ENCODE results near the gene RPL35. TPM values are rescaled to one million over a fixed set of nuclear protein-coding genes. Genes with fewer than 3 reads are reported as not detected.

RPL35 gene
- polyA plus RNA-seq, 1 of the 3 experiments (the other 2 are of a cell fraction), result 5,348 TPM

- Histone ChIP-seq H3K9ac (no peak overlapping the region), H3K4me2 (no peak overlapping the region), H3K36me3 (replicated peaks in 1 of 2; ENCODE audit: control insufficient read depth in 1 of 2, insufficient read depth in 2 of 2, low read length in 1 of 2) (no peaks in the 10 kb centered on the region), H3K4me1 (ENCODE audit: control insufficient read depth in 1 of 2, insufficient read depth in 2 of 2, low read depth in 1 of 2, low read length in 1 of 2) (peaks cover 11 to 21% of the 10 kb centered on the region in 2 experiments; a peak in 3 of 4 replicates), H2AFZ (ENCODE audit: low read depth) (no peak overlapping the region), H3K27ac (ENCODE audit: low read depth in 2 of 2, low read length in 1 of 2) (no peak overlapping the region), H3K79me2 (ENCODE audit: insufficient read depth) (no peaks in the 10 kb centered on the region), H3K27me3 (ENCODE audit: insufficient read depth) (no peaks in the 10 kb centered on the region), H3K9me3 (no peaks in the 10 kb centered on the region), H4K20me1 (ENCODE audit: insufficient read depth) (no peaks in the 10 kb centered on the region), H3F3A (replicated peaks; ENCODE audit: insufficient read depth) (peaks cover 25% of the 10 kb centered on the region), H3K4me3 (ENCODE audit: low read depth in 2 of 2, low read length in 1 of 2) (no peak overlapping the region), H3K9me2 (no peaks in the 10 kb centered on the region)
- 67% methylated on average over 4 of the region's 4 CpGs for WGBS (ENCODE audit: low lambda C conversion rate)
- ChIA-PET POLR2A (no interaction called here), CTCF (interaction anchor here (4.1 to 20.2 kb wide), 2 partner anchors 10 to 23 kb away, joined by 18 to 353 read pairs; partner anchors contain the start of gene WDR38)
- TF ChIP-seq NFIC (IDR thresholded peaks at IDR 0.05; ENCODE audit: borderline replicate concordance) (no peak), TCF12 (IDR thresholded peaks at IDR 0.05) (no peak), MAX (IDR thresholded peaks at IDR 0.05; ENCODE audit: low read depth) (no peak)
- no peak for DNase-seq
These were observed 31.2 kb downstream of the RPL35 start for GRCh38 chr9:124830593-124830992.

GRCh38 chr9:124829334-124829669, 32.5 kb downstream of the RPL35 start:
- no peak overlapping the region for H3K27ac ChIP-seq (ENCODE audit: low read depth in 2 of 2, low read length in 1 of 2)
- ChIA-PET POLR2A (no interaction called here), CTCF (interaction anchor here (1.0 to 20.2 kb wide), 4 partner anchors 10 to 57 kb away, joined by 3 to 353 read pairs (median 14); partner anchors contain the start of gene WDR38)
- H3K36me3 ChIP-seq (replicated peaks in 1 of 2; ENCODE audit: control insufficient read depth in 1 of 2, insufficient read depth in 2 of 2, low read length in 1 of 2), result no peaks in the 10 kb centered on the region
- H3F3A ChIP-seq (replicated peaks; ENCODE audit: insufficient read depth), result peaks cover 14% of the 10 kb centered on the region
- H3K9ac ChIP-seq, result no peak overlapping the region
- H3K4me1 ChIP-seq (ENCODE audit: control insufficient read depth in 1 of 2, insufficient read depth in 2 of 2, low read depth in 1 of 2, low read length in 1 of 2), result peaks cover 0 to 8% of the 10 kb centered on the region in 2 experiments; a peak in 2 of 4 replicates
- H3K4me3 ChIP-seq (ENCODE audit: low read depth in 2 of 2, low read length in 1 of 2), result no peak overlapping the region
- H3K4me2 ChIP-seq, result no peak overlapping the region
- TF ChIP-seq ELF1 (IDR thresholded peaks at IDR 0.05) (no peak), YY1 (IDR thresholded peaks at IDR 0.05; ENCODE audit: low read depth) (no peak), FOXM1 (IDR thresholded peaks at IDR 0.05; ENCODE audit: low read depth) (no peak), NFIC (IDR thresholded peaks at IDR 0.05; ENCODE audit: borderline replicate concordance) (no peak), SMC3 (IDR thresholded peaks at IDR 0.05; ENCODE audit: low read depth, low read length) (no peak), TAF1 (IDR thresholded peaks at IDR 0.05; ENCODE audit: borderline replicate concordance, low read depth, low read length) (no peak), PBX3 (IDR thresholded peaks at IDR 0.05) (no peak), NRF1 (IDR thresholded peaks at IDR 0.05; ENCODE audit: low read depth, low read length) (no peak), CTCF (IDR thresholded peaks at IDR 0.05) (no peak), SIN3A (IDR thresholded peaks at IDR 0.05; ENCODE audit: borderline replicate concordance, low read depth, low read length) (no peak), JUND (IDR thresholded peaks at IDR 0.05) (no peak), MXI1 (IDR thresholded peaks at IDR 0.05; ENCODE audit: low read depth, low read length) (no peak), RCOR1 (IDR thresholded peaks at IDR 0.05; ENCODE audit: low read length) (no peak), USF1 (IDR thresholded peaks at IDR 0.05; ENCODE audit: borderline replicate concordance, low read depth) (no peak), MAX (IDR thresholded peaks at IDR 0.05; ENCODE audit: low read depth) (no peak), USF2 (IDR thresholded peaks at IDR 0.05; ENCODE audit: borderline replicate concordance, low read depth, low read length) (no peak), EZH2phosphoT487 (IDR thresholded peaks at IDR 0.05; ENCODE audit: borderline replicate concordance, low read depth) (no peak)
- H3K9me2 ChIP-seq, result no peaks in the 10 kb centered on the region
- no peaks in the 10 kb centered on the region for H3K9me3 ChIP-seq
- no peaks in the 10 kb centered on the region for H3K79me2 ChIP-seq (ENCODE audit: insufficient read depth)
- 41% methylated on average over 5 of the region's 5 CpGs for WGBS (ENCODE audit: low lambda C conversion rate)
- no peak overlapping the region for H2AFZ ChIP-seq (ENCODE audit: low read depth)
- H3K27me3 ChIP-seq (ENCODE audit: insufficient read depth), result no peaks in the 10 kb centered on the region
- no peak for DNase-seq
- H4K20me1 ChIP-seq (ENCODE audit: insufficient read depth), result no peaks in the 10 kb centered on the region

Data from SK-N-SH (cell line).